Activated T-cell treated with anti-CD3 and anti-CD28 coated beads, Interleukin-2, amount 50 U/mL, for 48 hours (primary cell): ENCODE measurements around the gene CEP83.
"Not testable (repeated sequence)": the region's sequence is repeated elsewhere in the genome, so short reads cannot be mapped to it uniquely, and the experiment has no call there.

Experiments
- DNase-seq, 2 experiments: peaks; one replicate each; pipeline ENCODE4 v3.0.0-alpha.2; 2020

The CEP83 gene, protein sequence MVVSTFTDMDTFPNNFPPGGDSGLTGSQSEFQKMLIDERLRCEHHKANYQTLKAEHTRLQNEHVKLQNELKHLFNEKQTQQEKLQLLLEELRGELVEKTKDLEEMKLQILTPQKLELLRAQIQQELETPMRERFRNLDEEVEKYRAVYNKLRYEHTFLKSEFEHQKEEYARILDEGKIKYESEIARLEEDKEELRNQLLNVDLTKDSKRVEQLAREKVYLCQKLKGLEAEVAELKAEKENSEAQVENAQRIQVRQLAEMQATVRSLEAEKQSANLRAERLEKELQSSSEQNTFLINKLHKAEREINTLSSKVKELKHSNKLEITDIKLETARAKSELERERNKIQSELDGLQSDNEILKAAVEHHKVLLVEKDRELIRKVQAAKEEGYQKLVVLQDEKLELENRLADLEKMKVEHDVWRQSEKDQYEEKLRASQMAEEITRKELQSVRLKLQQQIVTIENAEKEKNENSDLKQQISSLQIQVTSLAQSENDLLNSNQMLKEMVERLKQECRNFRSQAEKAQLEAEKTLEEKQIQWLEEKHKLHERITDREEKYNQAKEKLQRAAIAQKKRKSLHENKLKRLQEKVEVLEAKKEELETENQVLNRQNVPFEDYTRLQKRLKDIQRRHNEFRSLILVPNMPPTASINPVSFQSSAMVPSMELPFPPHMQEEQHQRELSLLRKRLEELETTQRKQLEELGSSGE

GRCh38 chr12:94459728-94460615, at the start of gene CEP83:
Gene CEP83, minus strand, starts transcription at chr12:94459867. Its CDS starts 47,377 bp downstream, at chr12:94412490.
- peak; percentile 98 for DNase-seq

- no peak for DNase-seq
Measured at GRCh38 chr12:94509317-94509716, 49.6 kb upstream of the CEP83 start.

DNA sequence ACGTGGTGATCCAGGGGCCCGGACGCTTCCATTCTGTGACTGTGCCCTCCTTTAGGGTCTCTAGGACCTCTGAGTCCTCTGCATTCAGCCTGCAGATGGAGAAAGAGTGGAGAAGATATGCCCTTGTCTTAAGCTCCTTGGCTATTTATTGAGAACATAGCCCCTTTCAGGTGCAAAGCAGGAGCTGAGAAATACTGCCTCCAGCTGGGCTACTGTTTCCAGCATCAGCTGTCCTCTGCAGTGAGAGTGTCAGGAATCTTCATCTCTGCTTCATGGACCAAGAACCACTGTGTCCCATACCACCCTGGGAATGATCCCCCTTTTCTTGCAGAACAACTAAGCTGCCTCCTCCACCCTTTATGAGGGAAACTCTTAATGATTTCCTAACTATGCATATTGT, 47.8 kb upstream of the CEP83 start:
- no peak for DNase-seq

- DNase-seq = no peak
Measured at GRCh38 chr12:94504386-94504785, 44.7 kb upstream of the CEP83 start.

GRCh38 chr12:94503619-94504018, 44.0 kb upstream of the CEP83 start:
- DNase-seq = no peak

- no peak for DNase-seq
Measured at GRCh38 chr12:94500831-94501567, 41.3 kb upstream of the CEP83 start.

DNA sequence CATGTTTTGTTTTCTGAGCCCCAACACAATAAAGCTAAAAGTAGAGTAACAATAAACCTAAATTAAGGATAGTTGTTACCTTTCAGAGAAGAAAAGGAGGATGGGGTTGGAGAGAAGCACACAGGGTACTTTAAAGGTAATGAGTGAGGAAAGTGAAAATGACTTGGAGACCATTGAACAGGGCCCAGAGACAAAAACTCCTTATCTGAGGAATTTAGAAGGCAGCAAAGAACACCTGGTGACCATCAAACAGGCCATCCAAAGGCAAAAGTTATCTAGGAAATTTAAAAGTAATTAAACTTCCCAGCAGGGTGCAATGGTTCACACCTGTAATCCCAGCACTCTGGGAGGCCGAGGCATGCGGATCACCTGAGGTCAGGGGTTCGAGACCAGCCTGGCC, 39.0 kb upstream of the CEP83 start:
- DNase-seq = no peak

DNA sequence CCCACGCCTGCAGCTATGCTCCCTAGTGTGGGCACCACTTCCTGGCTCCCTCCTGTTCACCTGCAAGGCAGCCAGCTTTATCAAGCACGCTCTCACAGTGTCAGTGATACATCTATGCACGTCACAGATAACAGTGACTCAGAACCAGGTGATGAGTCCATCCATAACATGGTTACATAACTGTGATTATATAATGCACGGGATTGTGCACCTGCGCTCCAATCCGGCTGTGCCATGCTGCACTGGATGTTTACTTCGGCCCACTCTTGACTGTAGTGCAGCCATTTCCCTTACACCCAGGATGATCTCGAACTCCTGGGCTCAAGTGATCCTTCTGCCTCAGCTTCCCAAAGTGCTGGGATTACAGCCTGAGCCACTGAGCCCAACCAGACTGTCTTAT, 38.4 kb upstream of the CEP83 start:
- no peak for DNase-seq

DNA sequence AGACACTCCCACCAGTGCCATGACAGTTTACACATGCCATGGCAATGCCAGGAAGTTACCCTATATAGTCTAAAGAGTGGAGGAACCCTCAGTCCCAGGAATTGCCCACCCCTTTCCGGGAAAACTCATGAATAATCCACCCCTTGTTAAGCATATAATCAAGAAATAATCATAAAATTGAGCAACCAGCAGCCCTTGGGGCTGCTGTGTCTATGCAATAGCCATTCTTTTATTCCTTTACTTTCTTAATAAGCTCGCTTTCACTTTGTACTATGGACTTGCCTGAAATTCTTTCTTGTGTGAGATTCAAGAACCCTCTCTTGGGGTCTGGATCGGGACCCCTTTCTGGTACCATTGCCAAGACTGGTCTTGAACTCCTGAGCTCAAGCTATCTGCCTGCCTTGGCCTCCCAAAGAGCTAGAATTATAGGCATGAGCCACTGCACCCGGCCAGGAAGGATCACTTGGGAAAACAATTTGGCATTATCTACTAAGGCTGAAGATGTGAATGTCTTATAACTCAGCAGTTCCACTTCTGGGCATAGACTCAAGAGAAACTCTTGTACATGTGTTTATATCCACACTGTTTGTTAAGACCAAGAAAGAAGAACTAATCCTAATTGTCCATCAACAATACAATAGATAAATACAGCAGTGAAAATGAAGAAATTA, 35.9 kb upstream of the CEP83 start:
- no peak for DNase-seq

DNA sequence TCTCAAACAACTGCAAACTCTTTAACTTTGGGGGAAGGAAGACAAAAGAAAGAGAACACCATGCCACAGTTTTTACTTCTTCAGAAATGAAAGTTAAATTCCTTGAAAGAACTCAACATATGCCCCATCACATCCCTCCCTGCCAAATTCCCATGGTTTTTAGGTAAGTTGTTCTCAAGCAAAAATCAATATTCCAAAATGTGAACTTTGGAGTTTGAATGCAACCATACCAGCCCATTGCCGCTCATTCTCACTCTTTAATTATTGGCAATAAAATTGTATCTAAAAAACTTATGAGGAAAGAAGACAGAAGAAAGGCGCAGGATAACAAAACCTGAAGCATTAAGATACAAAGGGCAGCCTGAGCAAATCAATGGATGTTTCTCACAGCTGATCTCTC, 31.8 kb upstream of the CEP83 start:
- DNase-seq = no peak

- no peak for DNase-seq
Measured at GRCh38 chr12:94488463-94488862, 28.8 kb upstream of the CEP83 start.

- DNase-seq = no peak
Measured at GRCh38 chr12:94481734-94482133, 22.1 kb upstream of the CEP83 start.

DNA sequence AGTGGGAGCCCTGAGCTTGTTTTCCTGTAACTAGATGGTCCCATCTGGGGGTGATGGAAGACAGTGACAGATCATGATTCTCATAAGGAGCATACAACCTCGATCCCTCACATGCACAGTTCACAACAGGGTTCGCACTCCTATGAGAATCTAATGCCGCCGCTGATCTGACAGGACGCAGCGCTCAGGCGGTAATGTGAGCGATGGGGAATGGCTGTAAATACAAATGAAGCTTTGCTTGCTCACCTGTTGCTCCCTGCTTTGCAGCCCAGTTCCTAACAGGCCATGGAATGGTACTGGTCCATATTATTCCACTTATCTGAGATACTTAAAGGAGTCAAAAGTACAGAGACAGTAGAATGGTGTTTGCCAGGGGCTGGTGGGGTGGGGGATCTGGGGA, 9.9 kb upstream of the CEP83 start:
- DNase-seq = no peak

- no peak for DNase-seq
Measured at GRCh38 chr12:94460616-94460959, 921 bp upstream of the CEP83 start.

DNA sequence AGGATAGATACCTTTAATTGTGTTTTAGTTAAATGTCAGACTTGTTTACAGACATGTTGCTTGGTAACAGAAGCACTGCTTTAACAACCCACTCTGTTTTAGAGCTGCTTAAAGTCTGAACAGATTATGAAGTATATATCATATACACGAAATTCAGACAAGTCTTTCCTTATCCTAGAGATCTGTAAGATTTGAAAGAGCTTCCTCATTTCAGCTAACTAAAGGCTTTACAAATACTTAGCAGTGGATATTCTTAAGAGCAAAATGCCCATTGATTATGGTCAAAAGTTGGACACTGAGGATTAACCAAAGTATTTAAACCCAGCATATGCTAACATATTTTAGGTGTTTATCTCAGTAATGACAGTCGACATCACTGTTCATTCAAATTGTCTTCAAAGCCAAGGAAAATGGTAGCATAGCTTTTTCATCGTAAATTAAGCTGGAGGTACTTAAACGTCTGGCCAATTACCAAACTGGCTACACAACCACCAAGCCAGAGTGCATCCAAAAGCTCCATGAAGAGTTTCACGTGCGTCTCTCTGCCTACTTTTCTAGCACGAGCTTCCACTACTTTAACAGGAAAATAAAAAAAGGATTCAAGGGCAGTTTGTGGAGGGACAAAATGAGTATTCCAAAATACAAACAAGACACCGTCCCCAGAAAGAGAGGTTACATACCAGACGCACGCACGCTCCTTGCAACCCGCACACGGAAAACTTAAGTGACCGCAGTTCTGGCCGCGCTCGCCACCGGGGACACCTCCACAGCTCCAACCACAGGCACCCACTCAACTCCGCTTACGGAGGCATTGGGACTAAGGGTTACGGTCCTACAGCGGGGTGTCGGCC, 565 bp downstream of the CEP83 start:
- no peak for DNase-seq

DNA sequence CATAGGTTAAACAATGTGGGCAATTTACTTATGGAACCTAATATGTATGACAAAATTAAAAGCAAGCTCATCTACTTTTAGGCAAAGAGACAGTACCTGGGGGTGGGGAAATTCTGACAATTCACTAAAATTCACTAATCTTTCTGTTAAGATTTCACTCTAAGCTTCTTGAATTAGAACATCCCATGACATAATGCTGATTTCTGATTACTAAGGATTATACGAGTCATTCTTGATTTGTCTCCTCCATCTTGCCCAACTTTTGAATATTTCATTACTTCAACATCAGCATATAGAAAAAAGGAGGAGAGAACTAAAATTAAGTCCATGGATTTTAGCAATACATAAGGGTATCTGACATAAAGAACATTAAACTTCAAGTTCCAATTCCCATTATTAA, 2.4 kb downstream of the CEP83 start:
- DNase-seq = no peak

- DNase-seq = not testable (repeated sequence)
Measured at GRCh38 chr12:94454318-94454717, 5.3 kb downstream of the CEP83 start.

DNA sequence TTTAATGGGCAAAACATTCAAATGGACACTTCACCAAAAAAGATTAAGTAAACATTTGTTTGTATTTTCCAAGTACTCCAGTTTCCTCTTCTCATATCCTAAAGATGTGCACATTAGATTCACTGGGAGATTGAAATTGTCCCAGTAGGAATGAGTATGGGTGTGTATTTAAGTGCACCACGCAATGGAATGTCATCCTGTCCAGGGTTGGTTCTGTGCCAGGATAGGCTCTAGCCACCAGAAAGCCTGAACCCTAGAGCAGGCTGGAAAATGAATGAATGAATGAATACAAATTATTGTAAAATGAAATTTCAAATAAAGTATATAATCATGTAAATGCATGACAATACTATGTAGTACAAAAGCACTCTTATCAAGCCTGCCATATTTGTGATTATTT, 14.0 kb downstream of the CEP83 start:
- DNase-seq = no peak

GRCh38 chr12:94437303-94437702, 22.4 kb downstream of the CEP83 start:
- DNase-seq = no peak

- DNase-seq = no peak
Measured at GRCh38 chr12:94435511-94435927, 24.1 kb downstream of the CEP83 start.

GRCh38 chr12:94434171-94434570, 25.5 kb downstream of the CEP83 start:
- DNase-seq = no peak
